K562 (cell line): ENCODE measurements around the gene AGPAT2. TPM values are rescaled to one million over a fixed set of nuclear protein-coding genes. Genes with fewer than 3 reads are reported as not detected.

ENCODE experiments used
- DDX20 ChIP-seq: fragments of 450-650 bp; IDR thresholded peaks from 2 replicates; pipeline ENCODE4 v1.6.1; 2016; ENCODE audit warnings: missing genetic modification characterization, low read depth, mild to moderate bottlenecking, missing compliant biosample characterization, moderate library complexity
- ELF4 ChIP-seq: fragments of 450-650 bp; formaldehyde crosslinking; IDR thresholded peaks from 2 replicates; pipeline ENCODE4 v1.4.0; 2022; ENCODE audit warnings: missing genetic modification characterization
- KLF6 ChIP-seq: fragments of 250-450 bp; sonication (Bioruptor Pico); IDR thresholded peaks from 2 replicates; pipeline ENCODE4 v1.4.0; 2020; ENCODE audit warnings: mild to moderate bottlenecking, moderate library complexity, borderline replicate concordance
- NR2C2 ChIP-seq, 2 experiments: fragments of 200-800 bp in 1 of 2; sonication (Bioruptor generic) in 1 of 2; sonication (generic) in 1 of 2; formaldehyde crosslinking in 1 of 2; IDR thresholded peaks; 2 replicates each; pipeline versions ENCODE4 v1.6.1 to v1.8.0; 2016 to 2022; ENCODE audit warnings: mild to moderate bottlenecking in 1 of 2, missing compliant biosample characterization in 1 of 2, missing genetic modification characterization in 1 of 2, missing genetic modification reagents in 1 of 2
- RB1 ChIP-seq: fragments of 450-650 bp; IDR thresholded peaks from 2 replicates; pipeline ENCODE4 v1.6.1; 2017; ENCODE audit warnings: low read depth, mild to moderate bottlenecking
- TRIM28 ChIP-seq: fragments of 450-650 bp; IDR thresholded peaks from 2 replicates; pipeline ENCODE4 v1.6.1; 2017
- ZBTB8A ChIP-seq: fragments of 450-650 bp; IDR thresholded peaks from 2 replicates; pipeline ENCODE4 v1.6.1; 2018; ENCODE audit warnings: mild to moderate bottlenecking, moderate library complexity; ENCODE audit not compliant: partially characterized antibody
- ZNF347 ChIP-seq: fragments of 450-650 bp; formaldehyde crosslinking; IDR thresholded peaks from 2 replicates; pipeline ENCODE4 v1.4.0; 2020; ENCODE audit warnings: low read depth, mild to moderate bottlenecking, moderate library complexity
- polyA plus RNA-seq, 8 experiments: library from polyadenylated mRNA; depleted of rRNA in 4 of 8; stranded (reverse) in 5 of 8; unstranded in 3 of 8; fragments of >200 nt; fragmentation: Nextera tagmentation in 2 of 8; fragmentation: Illumina TruSeq in 1 of 8; extraction: Ambion mirVana in 2 of 8; extraction: Trizol in 1 of 8; gene quantifications; 2 replicates each; pipeline versions ENCODE4 v1.2.1 to v1.2.3, GENCODE V29; 2011 to 2014; ENCODE audit warnings: inconsistent platforms in 1 of 8, missing spikeins in 1 of 8
- total RNA-seq, 7 experiments: library from RNA; depleted of rRNA in 6 of 7; stranded (reverse); fragments of >200 nt in 6 of 7; fragmentation: Illumina TruSeq in 2 of 7; extraction: Trizol in 2 of 7; gene quantifications; 2 replicates each; pipeline versions ENCODE4 v1.2.1 to v1.2.3, GENCODE V29; 2011 to 2021; ENCODE audit warnings: low replicate concordance in 1 of 7
- TF ChIP-seq, protein P1 (sequence below): fragments of 200-600 bp; sonication (generic); IDR thresholded peaks from one replicate; pipeline ENCODE4 v1.6.1; 2012; ENCODE audit warnings: mild to moderate bottlenecking, low read depth, low read length, inconsistent platforms
- TF ChIP-seq, protein P2 (sequence below), 2 experiments: fragments of 450-650 bp; conservative IDR thresholded peaks; 2 replicates each; pipeline ENCODE4 v1.6.1; 2017; ENCODE audit warnings: mild to moderate bottlenecking in 2 of 2, moderate library complexity in 2 of 2

The AGPAT2 gene
- total and polyA plus RNA-seq, 9 of the 15 experiments (the other 6 are each of a cell fraction or from before 2014, with no cell fraction given) = 0.13 to 54.5 (median 23.9) TPM

DNA sequence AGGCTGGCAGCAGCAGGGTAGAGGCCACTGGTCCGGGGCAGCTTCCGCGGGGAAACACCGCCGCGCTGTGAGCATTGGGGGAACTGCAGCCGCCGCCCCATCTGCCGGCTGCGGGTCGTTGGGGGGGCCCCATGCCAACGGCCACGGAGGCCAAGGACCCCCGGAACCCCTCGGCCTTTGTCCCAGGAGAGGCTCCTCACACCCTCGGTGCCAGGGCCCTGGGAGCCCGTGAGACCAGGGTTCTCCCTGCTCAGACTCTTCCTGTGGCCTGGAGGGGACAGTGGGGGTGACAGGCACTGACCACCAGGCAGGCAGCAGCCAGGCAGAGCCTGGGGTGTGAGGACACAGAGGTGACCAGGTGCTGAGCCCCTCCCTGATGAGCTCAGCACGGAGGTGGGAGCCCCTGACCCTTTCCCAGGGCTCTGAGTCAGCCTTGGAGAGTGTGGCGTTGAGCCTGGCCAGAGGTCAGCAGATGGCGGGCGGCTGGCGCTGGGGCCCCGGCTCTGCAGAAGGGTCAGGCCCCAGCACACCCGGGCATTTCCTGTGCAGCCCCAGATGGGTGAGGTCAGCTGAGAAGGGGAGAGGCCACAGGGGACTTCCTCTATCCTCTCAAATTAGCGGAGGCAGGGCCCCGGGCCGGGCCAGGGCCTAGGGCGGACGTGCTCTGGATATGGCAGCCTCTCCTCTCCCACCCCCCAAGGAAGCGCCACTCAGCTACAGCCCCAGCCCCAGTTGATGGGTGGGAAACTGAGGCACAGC lies 42.5 kb downstream of the AGPAT2 start (continued):
- peak; percentile 89 for TF ChIP-seq RB1
- peak; percentile 29; the same call in 1 of the 2 replicates for TF ChIP-seq KLF6 (CRISPR knock-in tag)
- TF ChIP-seq DDX20 = no peak
- TF ChIP-seq, protein P1, sequence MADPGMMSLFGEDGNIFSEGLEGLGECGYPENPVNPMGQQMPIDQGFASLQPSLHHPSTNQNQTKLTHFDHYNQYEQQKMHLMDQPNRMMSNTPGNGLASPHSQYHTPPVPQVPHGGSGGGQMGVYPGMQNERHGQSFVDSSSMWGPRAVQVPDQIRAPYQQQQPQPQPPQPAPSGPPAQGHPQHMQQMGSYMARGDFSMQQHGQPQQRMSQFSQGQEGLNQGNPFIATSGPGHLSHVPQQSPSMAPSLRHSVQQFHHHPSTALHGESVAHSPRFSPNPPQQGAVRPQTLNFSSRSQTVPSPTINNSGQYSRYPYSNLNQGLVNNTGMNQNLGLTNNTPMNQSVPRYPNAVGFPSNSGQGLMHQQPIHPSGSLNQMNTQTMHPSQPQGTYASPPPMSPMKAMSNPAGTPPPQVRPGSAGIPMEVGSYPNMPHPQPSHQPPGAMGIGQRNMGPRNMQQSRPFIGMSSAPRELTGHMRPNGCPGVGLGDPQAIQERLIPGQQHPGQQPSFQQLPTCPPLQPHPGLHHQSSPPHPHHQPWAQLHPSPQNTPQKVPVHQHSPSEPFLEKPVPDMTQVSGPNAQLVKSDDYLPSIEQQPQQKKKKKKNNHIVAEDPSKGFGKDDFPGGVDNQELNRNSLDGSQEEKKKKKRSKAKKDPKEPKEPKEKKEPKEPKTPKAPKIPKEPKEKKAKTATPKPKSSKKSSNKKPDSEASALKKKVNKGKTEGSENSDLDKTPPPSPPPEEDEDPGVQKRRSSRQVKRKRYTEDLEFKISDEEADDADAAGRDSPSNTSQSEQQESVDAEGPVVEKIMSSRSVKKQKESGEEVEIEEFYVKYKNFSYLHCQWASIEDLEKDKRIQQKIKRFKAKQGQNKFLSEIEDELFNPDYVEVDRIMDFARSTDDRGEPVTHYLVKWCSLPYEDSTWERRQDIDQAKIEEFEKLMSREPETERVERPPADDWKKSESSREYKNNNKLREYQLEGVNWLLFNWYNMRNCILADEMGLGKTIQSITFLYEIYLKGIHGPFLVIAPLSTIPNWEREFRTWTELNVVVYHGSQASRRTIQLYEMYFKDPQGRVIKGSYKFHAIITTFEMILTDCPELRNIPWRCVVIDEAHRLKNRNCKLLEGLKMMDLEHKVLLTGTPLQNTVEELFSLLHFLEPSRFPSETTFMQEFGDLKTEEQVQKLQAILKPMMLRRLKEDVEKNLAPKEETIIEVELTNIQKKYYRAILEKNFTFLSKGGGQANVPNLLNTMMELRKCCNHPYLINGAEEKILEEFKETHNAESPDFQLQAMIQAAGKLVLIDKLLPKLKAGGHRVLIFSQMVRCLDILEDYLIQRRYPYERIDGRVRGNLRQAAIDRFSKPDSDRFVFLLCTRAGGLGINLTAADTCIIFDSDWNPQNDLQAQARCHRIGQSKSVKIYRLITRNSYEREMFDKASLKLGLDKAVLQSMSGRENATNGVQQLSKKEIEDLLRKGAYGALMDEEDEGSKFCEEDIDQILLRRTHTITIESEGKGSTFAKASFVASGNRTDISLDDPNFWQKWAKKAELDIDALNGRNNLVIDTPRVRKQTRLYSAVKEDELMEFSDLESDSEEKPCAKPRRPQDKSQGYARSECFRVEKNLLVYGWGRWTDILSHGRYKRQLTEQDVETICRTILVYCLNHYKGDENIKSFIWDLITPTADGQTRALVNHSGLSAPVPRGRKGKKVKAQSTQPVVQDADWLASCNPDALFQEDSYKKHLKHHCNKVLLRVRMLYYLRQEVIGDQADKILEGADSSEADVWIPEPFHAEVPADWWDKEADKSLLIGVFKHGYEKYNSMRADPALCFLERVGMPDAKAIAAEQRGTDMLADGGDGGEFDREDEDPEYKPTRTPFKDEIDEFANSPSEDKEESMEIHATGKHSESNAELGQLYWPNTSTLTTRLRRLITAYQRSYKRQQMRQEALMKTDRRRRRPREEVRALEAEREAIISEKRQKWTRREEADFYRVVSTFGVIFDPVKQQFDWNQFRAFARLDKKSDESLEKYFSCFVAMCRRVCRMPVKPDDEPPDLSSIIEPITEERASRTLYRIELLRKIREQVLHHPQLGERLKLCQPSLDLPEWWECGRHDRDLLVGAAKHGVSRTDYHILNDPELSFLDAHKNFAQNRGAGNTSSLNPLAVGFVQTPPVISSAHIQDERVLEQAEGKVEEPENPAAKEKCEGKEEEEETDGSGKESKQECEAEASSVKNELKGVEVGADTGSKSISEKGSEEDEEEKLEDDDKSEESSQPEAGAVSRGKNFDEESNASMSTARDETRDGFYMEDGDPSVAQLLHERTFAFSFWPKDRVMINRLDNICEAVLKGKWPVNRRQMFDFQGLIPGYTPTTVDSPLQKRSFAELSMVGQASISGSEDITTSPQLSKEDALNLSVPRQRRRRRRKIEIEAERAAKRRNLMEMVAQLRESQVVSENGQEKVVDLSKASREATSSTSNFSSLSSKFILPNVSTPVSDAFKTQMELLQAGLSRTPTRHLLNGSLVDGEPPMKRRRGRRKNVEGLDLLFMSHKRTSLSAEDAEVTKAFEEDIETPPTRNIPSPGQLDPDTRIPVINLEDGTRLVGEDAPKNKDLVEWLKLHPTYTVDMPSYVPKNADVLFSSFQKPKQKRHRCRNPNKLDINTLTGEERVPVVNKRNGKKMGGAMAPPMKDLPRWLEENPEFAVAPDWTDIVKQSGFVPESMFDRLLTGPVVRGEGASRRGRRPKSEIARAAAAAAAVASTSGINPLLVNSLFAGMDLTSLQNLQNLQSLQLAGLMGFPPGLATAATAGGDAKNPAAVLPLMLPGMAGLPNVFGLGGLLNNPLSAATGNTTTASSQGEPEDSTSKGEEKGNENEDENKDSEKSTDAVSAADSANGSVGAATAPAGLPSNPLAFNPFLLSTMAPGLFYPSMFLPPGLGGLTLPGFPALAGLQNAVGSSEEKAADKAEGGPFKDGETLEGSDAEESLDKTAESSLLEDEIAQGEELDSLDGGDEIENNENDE = no peak
- TF ChIP-seq ZBTB8A = no peak
- no peak for TF ChIP-seq TRIM28
- no peak for TF ChIP-seq ELF4 (CRISPR knock-in tag)
- no peak for TF ChIP-seq NR2C2 (CRISPR knock-in tag; IDR thresholded peaks at IDR 0.05)
- peak; percentile 90 for TF ChIP-seq NR2C2 (tag; IDR thresholded peaks at IDR 0.05)
- TF ChIP-seq, protein P2, sequence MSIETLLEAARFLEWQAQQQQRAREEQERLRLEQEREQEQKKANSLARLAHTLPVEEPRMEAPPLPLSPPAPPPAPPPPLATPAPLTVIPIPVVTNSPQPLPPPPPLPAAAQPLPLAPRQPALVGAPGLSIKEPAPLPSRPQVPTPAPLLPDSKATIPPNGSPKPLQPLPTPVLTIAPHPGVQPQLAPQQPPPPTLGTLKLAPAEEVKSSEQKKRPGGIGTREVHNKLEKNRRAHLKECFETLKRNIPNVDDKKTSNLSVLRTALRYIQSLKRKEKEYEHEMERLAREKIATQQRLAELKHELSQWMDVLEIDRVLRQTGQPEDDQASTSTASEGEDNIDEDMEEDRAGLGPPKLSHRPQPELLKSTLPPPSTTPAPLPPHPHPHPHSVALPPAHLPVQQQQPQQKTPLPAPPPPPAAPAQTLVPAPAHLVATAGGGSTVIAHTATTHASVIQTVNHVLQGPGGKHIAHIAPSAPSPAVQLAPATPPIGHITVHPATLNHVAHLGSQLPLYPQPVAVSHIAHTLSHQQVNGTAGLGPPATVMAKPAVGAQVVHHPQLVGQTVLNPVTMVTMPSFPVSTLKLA (conservative IDR thresholded peaks at IDR 0.05) = peak in 1 of 2 experiments; percentile 54; a peak in 2 of 4 replicates
- TF ChIP-seq ZNF347 (CRISPR knock-in tag) = no peak
